WTC11 (cell line): ENCODE data around the gene ZNF565. TPM values are rescaled to one million over a fixed set of nuclear protein-coding genes. Genes with fewer than 3 reads are reported as not detected.

Source experiments
- ATAC-seq: fragments of 200-7000 bp; cut with Tn5 transposase; 2 replicates; pipeline ENCODE4 v1.10.0; 2021; ENCODE audit warnings: mild to moderate bottlenecking, moderate library complexity
- CTCF ChIA-PET: fragments of 300-600 bp; sonication (Branson Sonifier 250); formaldehyde crosslinking; loops from one replicate; lab custom pipeline; 2021; ENCODE audit warnings: antibody characterized with exemption; lab: Charles Lee
- POLR2A ChIA-PET: fragments of 350-600 bp; sonication (Branson Sonifier 250); formaldehyde crosslinking; loops from one replicate; lab custom pipeline; 2021; ENCODE audit warnings: antibody characterized with exemption; lab: Charles Lee
- DNase-seq: peaks from one replicate; pipeline ENCODE4 v3.0.0; 2021; ENCODE audit warnings: low spot score
- H3K27ac Mint-ChIP-seq: 2 replicates; pipeline ENCODE4 v1.8.0; 2021; ENCODE audit warnings: mixed read lengths
- H3K27me3 Mint-ChIP-seq: 2 replicates; pipeline ENCODE4 v1.8.0; 2021; ENCODE audit warnings: low read depth, mild to moderate bottlenecking, moderate library complexity, mixed read lengths
- H3K36me3 Mint-ChIP-seq: 2 replicates; pipeline ENCODE4 v1.8.0; 2021; ENCODE audit warnings: mixed read lengths
- H3K4me1 Mint-ChIP-seq: 2 replicates; pipeline ENCODE4 v1.8.0; 2022; ENCODE audit warnings: mixed read lengths
- H3K4me3 Mint-ChIP-seq: 2 replicates; pipeline ENCODE4 v1.8.0; 2021; ENCODE audit warnings: mild to moderate bottlenecking, moderate library complexity, mixed read lengths
- H3K9me3 Mint-ChIP-seq: 2 replicates; pipeline ENCODE4 v1.8.0; 2021; ENCODE audit warnings: mixed read lengths
- ATF1 ChIP-seq: sonication (generic); formaldehyde crosslinking; IDR thresholded peaks from 2 replicates; pipeline ENCODE4 v1.8.1; 2023; ENCODE audit warnings: mild to moderate bottlenecking, moderate library complexity, missing genetic modification reagents
- ATF3 ChIP-seq: sonication (generic); formaldehyde crosslinking; conservative IDR thresholded peaks from 2 replicates; pipeline ENCODE4 v1.8.1; 2022; ENCODE audit warnings: mild to moderate bottlenecking, missing genetic modification reagents
- CDX4 ChIP-seq: fragments of 250-450 bp; sonication (Bioruptor Pico); IDR thresholded peaks from 2 replicates; pipeline ENCODE4 v1.9.0; 2021; ENCODE audit warnings: moderate library complexity, mild to moderate bottlenecking, inconsistent platforms, borderline replicate concordance
- CREM ChIP-seq: sonication (generic); formaldehyde crosslinking; IDR thresholded peaks from 2 replicates; pipeline ENCODE4 v1.8.1; 2022; ENCODE audit warnings: mild to moderate bottlenecking, missing genetic modification reagents, moderate library complexity
- ETV6 ChIP-seq: sonication (generic); formaldehyde crosslinking; IDR thresholded peaks from 2 replicates; pipeline ENCODE4 v1.8.1; 2022; ENCODE audit warnings: mild to moderate bottlenecking, missing genetic modification reagents
- FOXK1 ChIP-seq: sonication (generic); formaldehyde crosslinking; IDR thresholded peaks from 2 replicates; pipeline ENCODE4 v1.8.0; 2022; ENCODE audit warnings: mild to moderate bottlenecking, moderate library complexity, missing genetic modification reagents
- HMGXB4 ChIP-seq: sonication (generic); formaldehyde crosslinking; IDR thresholded peaks from 2 replicates; pipeline ENCODE4 v1.8.1; 2023; ENCODE audit warnings: mild to moderate bottlenecking, moderate library complexity, missing genetic modification reagents
- IRF2 ChIP-seq: sonication (generic); formaldehyde crosslinking; IDR thresholded peaks from 2 replicates; pipeline ENCODE4 v1.8.0; 2022; ENCODE audit warnings: low read depth, missing genetic modification reagents, borderline replicate concordance
- JAZF1 ChIP-seq: fragments of 250-450 bp; sonication (Bioruptor Pico); IDR thresholded peaks from 2 replicates; pipeline ENCODE4 v1.9.0; 2021; ENCODE audit warnings: moderate library complexity, mild to moderate bottlenecking, inconsistent platforms
- KAT7 ChIP-seq: sonication (generic); formaldehyde crosslinking; IDR thresholded peaks from 2 replicates; pipeline ENCODE4 v1.8.1; 2023; ENCODE audit warnings: missing genetic modification reagents, mild to moderate bottlenecking, borderline replicate concordance
- MXD4 ChIP-seq: fragments of 250-450 bp; sonication (Bioruptor Pico); IDR thresholded peaks from 2 replicates; pipeline ENCODE4 v1.8.0; 2021; ENCODE audit warnings: mild to moderate bottlenecking, moderate library complexity, borderline replicate concordance
- MYBL2 ChIP-seq: sonication (generic); formaldehyde crosslinking; IDR thresholded peaks from 2 replicates; pipeline ENCODE4 v1.8.1; 2023; ENCODE audit warnings: mild to moderate bottlenecking, moderate library complexity, missing genetic modification reagents
- OVOL2 ChIP-seq: fragments of 250-450 bp; sonication (Bioruptor Pico); IDR thresholded peaks from 2 replicates; pipeline ENCODE4 v1.9.0; 2021; ENCODE audit warnings: mild to moderate bottlenecking, borderline replicate concordance
- RELA ChIP-seq: sonication (generic); formaldehyde crosslinking; IDR thresholded peaks from 2 replicates; pipeline ENCODE4 v1.8.1; 2022; ENCODE audit warnings: missing genetic modification reagents, mild to moderate bottlenecking, borderline replicate concordance
- RORB ChIP-seq: fragments of 250-450 bp; sonication (Bioruptor Pico); IDR thresholded peaks from 2 replicates; pipeline ENCODE4 v1.9.0; 2021; ENCODE audit warnings: mild to moderate bottlenecking
- SMAD4 ChIP-seq: sonication (generic); formaldehyde crosslinking; IDR thresholded peaks from 2 replicates; pipeline ENCODE4 v1.8.0; 2022; ENCODE audit warnings: mild to moderate bottlenecking, missing genetic modification reagents
- TEAD1 ChIP-seq: sonication (generic); formaldehyde crosslinking; IDR thresholded peaks from 2 replicates; pipeline ENCODE4 v1.8.0; 2022; ENCODE audit warnings: mild to moderate bottlenecking, missing genetic modification reagents
- ZNF121 ChIP-seq: sonication (generic); formaldehyde crosslinking; IDR thresholded peaks from 2 replicates; pipeline ENCODE4 v1.8.0; 2023; ENCODE audit warnings: missing genetic modification reagents
- ZNF138 ChIP-seq: sonication (generic); formaldehyde crosslinking; conservative IDR thresholded peaks from 2 replicates; pipeline ENCODE4 v1.8.1; 2022; ENCODE audit warnings: mild to moderate bottlenecking, moderate library complexity, missing genetic modification reagents
- ZSCAN18 ChIP-seq: fragments of 250-450 bp; sonication (Bioruptor Pico); IDR thresholded peaks from 2 replicates; pipeline ENCODE4 v2.1.2; 2022; ENCODE audit warnings: mild to moderate bottlenecking, moderate library complexity
- total RNA-seq: library from RNA; stranded (reverse); gene quantifications from 3 replicates; pipeline ENCODE4 v1.2.3, GENCODE V29; 2021
- TF ChIP-seq, protein P1 (sequence below): sonication (generic); formaldehyde crosslinking; IDR thresholded peaks from 2 replicates; pipeline ENCODE4 v1.8.1; 2022; ENCODE audit warnings: mild to moderate bottlenecking, moderate library complexity, missing genetic modification reagents
- TF ChIP-seq, protein P2 (sequence below): fragments of 250-450 bp; sonication (Bioruptor Pico); IDR thresholded peaks from 2 replicates; pipeline ENCODE4 v1.9.0; 2021; ENCODE audit warnings: mild to moderate bottlenecking, borderline replicate concordance
- TF ChIP-seq, protein P3 (sequence below): sonication (generic); formaldehyde crosslinking; IDR thresholded peaks from 2 replicates; pipeline ENCODE4 v1.8.1; 2023; ENCODE audit warnings: mild to moderate bottlenecking, missing genetic modification reagents

The ZNF565 gene
- total RNA-seq, 1 experiment from 2014 or later = 3.0 TPM

GRCh38 chr19:36152352-36153091 lies 61.9 kb downstream of the ZNF565 start, which contains the start of gene COX7A1:
Gene COX7A1, minus strand, starts transcription at chr19:36152447. Its CDS starts 40 bp downstream, at chr19:36152407.
- DNase-seq (no peak), ATAC-seq (peak; percentile 55)
- Mint-ChIP-seq H3K36me3 (peaks cover 26% of the 10 kb centered on the region), H3K27me3 (no peaks in the 10 kb centered on the region), H3K4me3 (no peak within 1 kb of the TSS), H3K4me1 (peaks cover 28% of the 10 kb centered on the region), H3K27ac (peak within 1 kb of the TSS; percentile 49; the same call in 1 of the 2 replicates), H3K9me3 (no peaks in the 10 kb centered on the region)
- ChIA-PET CTCF (interaction anchor here (0.7 to 2.6 kb wide), 3 partner anchors 24 to 55 kb away, joined by 3 to 11 read pairs (median 3); no protein-coding TSS in a partner anchor), POLR2A (no interaction called here)
- TF ChIP-seq OVOL2 (CRISPR knock-in tag) (no peak), CDX4 (CRISPR knock-in tag) (no peak), MXD4 (CRISPR knock-in tag) (no peak), TEAD1 (no peak), ATF3 (CRISPR knock-in tag) (no peak), MYBL2 (CRISPR knock-in tag) (no peak), KAT7 (CRISPR knock-in tag) (no peak), IRF2 (no peak), FOXK1 (CRISPR knock-in tag) (no peak), HMGXB4 (CRISPR knock-in tag) (no peak), SMAD4 (CRISPR knock-in tag) (no peak), ETV6 (no peak), ATF1 (CRISPR knock-in tag) (no peak)
- TF ChIP-seq, protein P1, sequence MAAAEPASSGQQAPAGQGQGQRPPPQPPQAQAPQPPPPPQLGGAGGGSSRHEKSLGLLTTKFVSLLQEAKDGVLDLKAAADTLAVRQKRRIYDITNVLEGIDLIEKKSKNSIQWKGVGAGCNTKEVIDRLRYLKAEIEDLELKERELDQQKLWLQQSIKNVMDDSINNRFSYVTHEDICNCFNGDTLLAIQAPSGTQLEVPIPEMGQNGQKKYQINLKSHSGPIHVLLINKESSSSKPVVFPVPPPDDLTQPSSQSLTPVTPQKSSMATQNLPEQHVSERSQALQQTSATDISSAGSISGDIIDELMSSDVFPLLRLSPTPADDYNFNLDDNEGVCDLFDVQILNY (CRISPR knock-in tag) = no peak

DNA sequence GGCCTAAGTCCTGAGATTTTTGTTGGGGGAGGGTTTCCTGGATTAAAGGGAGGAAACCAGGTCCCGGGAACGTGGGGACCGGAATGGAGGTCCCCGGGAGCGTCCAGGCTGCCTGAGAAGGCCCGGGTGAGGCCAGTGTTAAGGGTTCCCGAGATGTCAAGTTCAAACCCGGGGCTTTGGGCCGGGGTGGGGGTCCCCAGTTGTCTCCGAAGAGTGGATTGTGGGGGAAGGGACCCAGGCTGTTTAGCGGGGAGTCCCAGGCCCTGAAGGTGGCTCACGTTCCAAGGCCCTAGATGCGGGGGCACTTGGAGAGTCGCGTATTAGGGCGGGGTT lies 62.5 kb downstream of the ZNF565 start:
- Mint-ChIP-seq H3K27ac (no peak overlapping the region), H3K27me3 (no peaks in the 10 kb centered on the region; the same call in 1 of the 2 replicates), H3K4me3 (no peak overlapping the region), H3K9me3 (no peaks in the 10 kb centered on the region), H3K36me3 (peaks cover 31% of the 10 kb centered on the region), H3K4me1 (peaks cover 23% of the 10 kb centered on the region)
- ChIA-PET POLR2A (interaction anchor here (1.4 kb wide), 1 partner anchor 12 kb away, joined by 4 read pairs; the partner anchor contains the start of gene CAPNS1), CTCF (interaction anchor here (2.6 kb wide), 1 partner anchor 24 kb away, joined by 11 read pairs; no protein-coding TSS in a partner anchor)
- ATAC-seq (no peak), DNase-seq (no peak)
- no peak for TF ChIP-seq FOXK1 (CRISPR knock-in tag)
- no peak for TF ChIP-seq RELA (CRISPR knock-in tag)
- TF ChIP-seq, protein P2, sequence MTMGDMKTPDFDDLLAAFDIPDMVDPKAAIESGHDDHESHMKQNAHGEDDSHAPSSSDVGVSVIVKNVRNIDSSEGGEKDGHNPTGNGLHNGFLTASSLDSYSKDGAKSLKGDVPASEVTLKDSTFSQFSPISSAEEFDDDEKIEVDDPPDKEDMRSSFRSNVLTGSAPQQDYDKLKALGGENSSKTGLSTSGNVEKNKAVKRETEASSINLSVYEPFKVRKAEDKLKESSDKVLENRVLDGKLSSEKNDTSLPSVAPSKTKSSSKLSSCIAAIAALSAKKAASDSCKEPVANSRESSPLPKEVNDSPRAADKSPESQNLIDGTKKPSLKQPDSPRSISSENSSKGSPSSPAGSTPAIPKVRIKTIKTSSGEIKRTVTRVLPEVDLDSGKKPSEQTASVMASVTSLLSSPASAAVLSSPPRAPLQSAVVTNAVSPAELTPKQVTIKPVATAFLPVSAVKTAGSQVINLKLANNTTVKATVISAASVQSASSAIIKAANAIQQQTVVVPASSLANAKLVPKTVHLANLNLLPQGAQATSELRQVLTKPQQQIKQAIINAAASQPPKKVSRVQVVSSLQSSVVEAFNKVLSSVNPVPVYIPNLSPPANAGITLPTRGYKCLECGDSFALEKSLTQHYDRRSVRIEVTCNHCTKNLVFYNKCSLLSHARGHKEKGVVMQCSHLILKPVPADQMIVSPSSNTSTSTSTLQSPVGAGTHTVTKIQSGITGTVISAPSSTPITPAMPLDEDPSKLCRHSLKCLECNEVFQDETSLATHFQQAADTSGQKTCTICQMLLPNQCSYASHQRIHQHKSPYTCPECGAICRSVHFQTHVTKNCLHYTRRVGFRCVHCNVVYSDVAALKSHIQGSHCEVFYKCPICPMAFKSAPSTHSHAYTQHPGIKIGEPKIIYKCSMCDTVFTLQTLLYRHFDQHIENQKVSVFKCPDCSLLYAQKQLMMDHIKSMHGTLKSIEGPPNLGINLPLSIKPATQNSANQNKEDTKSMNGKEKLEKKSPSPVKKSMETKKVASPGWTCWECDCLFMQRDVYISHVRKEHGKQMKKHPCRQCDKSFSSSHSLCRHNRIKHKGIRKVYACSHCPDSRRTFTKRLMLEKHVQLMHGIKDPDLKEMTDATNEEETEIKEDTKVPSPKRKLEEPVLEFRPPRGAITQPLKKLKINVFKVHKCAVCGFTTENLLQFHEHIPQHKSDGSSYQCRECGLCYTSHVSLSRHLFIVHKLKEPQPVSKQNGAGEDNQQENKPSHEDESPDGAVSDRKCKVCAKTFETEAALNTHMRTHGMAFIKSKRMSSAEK (CRISPR knock-in tag) = no peak
- no peak for TF ChIP-seq JAZF1
- no peak for TF ChIP-seq ATF1 (CRISPR knock-in tag)
- TF ChIP-seq ZNF138 (CRISPR knock-in tag) = no peak
- no peak for TF ChIP-seq RORB (CRISPR knock-in tag)
- TF ChIP-seq ZSCAN18 (CRISPR knock-in tag) = no peak
- no peak for TF ChIP-seq ZNF121 (CRISPR knock-in tag)
- no peak for TF ChIP-seq CREM (CRISPR knock-in tag)
- TF ChIP-seq, protein P3, sequence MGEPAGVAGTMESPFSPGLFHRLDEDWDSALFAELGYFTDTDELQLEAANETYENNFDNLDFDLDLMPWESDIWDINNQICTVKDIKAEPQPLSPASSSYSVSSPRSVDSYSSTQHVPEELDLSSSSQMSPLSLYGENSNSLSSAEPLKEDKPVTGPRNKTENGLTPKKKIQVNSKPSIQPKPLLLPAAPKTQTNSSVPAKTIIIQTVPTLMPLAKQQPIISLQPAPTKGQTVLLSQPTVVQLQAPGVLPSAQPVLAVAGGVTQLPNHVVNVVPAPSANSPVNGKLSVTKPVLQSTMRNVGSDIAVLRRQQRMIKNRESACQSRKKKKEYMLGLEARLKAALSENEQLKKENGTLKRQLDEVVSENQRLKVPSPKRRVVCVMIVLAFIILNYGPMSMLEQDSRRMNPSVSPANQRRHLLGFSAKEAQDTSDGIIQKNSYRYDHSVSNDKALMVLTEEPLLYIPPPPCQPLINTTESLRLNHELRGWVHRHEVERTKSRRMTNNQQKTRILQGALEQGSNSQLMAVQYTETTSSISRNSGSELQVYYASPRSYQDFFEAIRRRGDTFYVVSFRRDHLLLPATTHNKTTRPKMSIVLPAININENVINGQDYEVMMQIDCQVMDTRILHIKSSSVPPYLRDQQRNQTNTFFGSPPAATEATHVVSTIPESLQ (CRISPR knock-in tag) = no peak
- no peak for TF ChIP-seq TEAD1
